Stimulated activated effector memory CD8-positive, alpha-beta T cell treated with anti-CD3 and anti-CD28 coated beads, Interleukin-12 subunit alpha, Interleukin-12 subunit beta, amount 100 ng/mL, for 72 hours (primary cell): Measurements from ENCODE around the gene NDUFS5.
A peak's percentile ranks its signal among the peaks of the same experiment; 100 is the strongest.
"Not testable (repeated sequence)": the region's sequence is repeated elsewhere in the genome, so short reads cannot be mapped to it uniquely, and the experiment has no call there.

Experiments
- ATAC-seq: fragments of 150-1000 bp; cut with Tn5 transposase; 2 replicates; pipeline ENCODE4 v1.10.0; 2021
- DNase-seq, 2 donors: peaks; one replicate each; pipeline ENCODE4 v3.0.0; 2021 to 2022; ENCODE audit warnings: low spot score in 2 of 2
- H3K27ac Mint-ChIP-seq: one replicate; pipeline ENCODE4 v1.8.0; 2022; ENCODE audit warnings: mild to moderate bottlenecking, mixed read lengths
- H3K36me3 Mint-ChIP-seq: one replicate; pipeline ENCODE4 v1.8.0; 2022; ENCODE audit warnings: mild to moderate bottlenecking, mixed read lengths
- H3K4me1 Mint-ChIP-seq: one replicate; pipeline ENCODE4 v1.8.0; 2022; ENCODE audit warnings: mixed read lengths
- H3K4me3 Mint-ChIP-seq: one replicate; pipeline ENCODE4 v1.8.0; 2022; ENCODE audit warnings: mild to moderate bottlenecking, mixed read lengths
- H3K9me3 Mint-ChIP-seq: one replicate; pipeline ENCODE4 v1.8.0; 2022; ENCODE audit warnings: mixed read lengths

The NDUFS5 gene

GRCh38 chr1:39001516-39002421 is 24.4 kb upstream of the NDUFS5 start:
- H3K4me3 Mint-ChIP-seq = peak overlapping the region; percentile 46
- H3K9me3 Mint-ChIP-seq = no peaks in the 10 kb centered on the region
- peaks cover 58% of the 10 kb centered on the region for H3K4me1 Mint-ChIP-seq
- no peak for DNase-seq
- peak overlapping the region; percentile 84 for H3K27ac Mint-ChIP-seq
- peak; percentile 61 for ATAC-seq
- H3K36me3 Mint-ChIP-seq = peaks cover 100% of the 10 kb centered on the region

GRCh38 chr1:39003281-39003680 is 22.9 kb upstream of the NDUFS5 start:
- peaks cover 100% of the 10 kb centered on the region for H3K36me3 Mint-ChIP-seq
- H3K27ac Mint-ChIP-seq = peak overlapping the region; percentile 84
- H3K4me3 Mint-ChIP-seq = peak overlapping the region; percentile 46
- no peaks in the 10 kb centered on the region for H3K9me3 Mint-ChIP-seq
- no peak for DNase-seq
- peaks cover 46% of the 10 kb centered on the region for H3K4me1 Mint-ChIP-seq
- peak; percentile 38 for ATAC-seq

- DNase-seq = no peak
- Mint-ChIP-seq H3K9me3 (no peaks in the 10 kb centered on the region), H3K36me3 (peaks cover 100% of the 10 kb centered on the region), H3K4me3 (peak overlapping the region; percentile 46), H3K27ac (peak overlapping the region; percentile 84), H3K4me1 (peaks cover 45% of the 10 kb centered on the region)
- ATAC-seq = peak; percentile 89
Observed at GRCh38 chr1:39003794-39004193, 22.4 kb upstream of the NDUFS5 start.

GRCh38 chr1:39006287-39006686 is 19.9 kb upstream of the NDUFS5 start:
- H3K36me3 Mint-ChIP-seq = peaks cover 99% of the 10 kb centered on the region
- DNase-seq (no peak), ATAC-seq (no peak)
- no peak overlapping the region for H3K4me3 Mint-ChIP-seq
- peaks cover 33% of the 10 kb centered on the region for H3K4me1 Mint-ChIP-seq
- no peaks in the 10 kb centered on the region for H3K9me3 Mint-ChIP-seq
- H3K27ac Mint-ChIP-seq = peak overlapping the region; percentile 45

GRCh38 chr1:39006726-39007645 is 19.2 kb upstream of the NDUFS5 start:
- Mint-ChIP-seq H3K27ac (peak overlapping the region; percentile 45), H3K36me3 (peaks cover 99% of the 10 kb centered on the region), H3K4me3 (no peak overlapping the region), H3K4me1 (peaks cover 27% of the 10 kb centered on the region), H3K9me3 (no peaks in the 10 kb centered on the region)
- ATAC-seq (no peak), DNase-seq (no peak)

GRCh38 chr1:39014956-39015355 is 11.2 kb upstream of the NDUFS5 start:
- not testable (repeated sequence) for ATAC-seq, H3K9me3 Mint-ChIP-seq, DNase-seq, H3K27ac Mint-ChIP-seq, H3K4me3 Mint-ChIP-seq, H3K4me1 Mint-ChIP-seq
- H3K36me3 Mint-ChIP-seq = peaks cover 39% of the 10 kb centered on the region

GRCh38 chr1:39016604-39017171 is 9.5 kb upstream of the NDUFS5 start:
- ATAC-seq (no peak), DNase-seq (no peak)
- H3K4me3 Mint-ChIP-seq = no peak overlapping the region
- no peaks in the 10 kb centered on the region for H3K4me1 Mint-ChIP-seq
- no peaks in the 10 kb centered on the region for H3K9me3 Mint-ChIP-seq
- H3K36me3 Mint-ChIP-seq = peaks cover 23% of the 10 kb centered on the region
- no peak overlapping the region for H3K27ac Mint-ChIP-seq

GRCh38 chr1:39017266-39017665 is 8.9 kb upstream of the NDUFS5 start:
- no peaks in the 10 kb centered on the region for H3K9me3 Mint-ChIP-seq
- ATAC-seq = no peak
- DNase-seq = no peak
- no peak overlapping the region for H3K27ac Mint-ChIP-seq
- peaks cover 17% of the 10 kb centered on the region for H3K36me3 Mint-ChIP-seq
- no peaks in the 10 kb centered on the region for H3K4me1 Mint-ChIP-seq
- H3K4me3 Mint-ChIP-seq = no peak overlapping the region

GRCh38 chr1:39020494-39020893 is 5.7 kb upstream of the NDUFS5 start:
- not testable (repeated sequence) for H3K36me3 Mint-ChIP-seq, H3K27ac Mint-ChIP-seq, DNase-seq, H3K9me3 Mint-ChIP-seq, H3K4me1 Mint-ChIP-seq, H3K4me3 Mint-ChIP-seq, ATAC-seq

GRCh38 chr1:39021426-39021825 is 4.7 kb upstream of the NDUFS5 start:
- no peak overlapping the region for H3K4me3 Mint-ChIP-seq
- no peak overlapping the region for H3K27ac Mint-ChIP-seq
- DNase-seq = no peak
- H3K36me3 Mint-ChIP-seq = peaks cover 9% of the 10 kb centered on the region
- H3K4me1 Mint-ChIP-seq = peaks cover 8% of the 10 kb centered on the region
- H3K9me3 Mint-ChIP-seq = no peaks in the 10 kb centered on the region
- no peak for ATAC-seq

GRCh38 chr1:39023140-39023539 is 3.0 kb upstream of the NDUFS5 start:
- Mint-ChIP-seq H3K4me1 (peaks cover 8% of the 10 kb centered on the region), H3K4me3 (no peak overlapping the region), H3K27ac (no peak overlapping the region), H3K9me3 (no peaks in the 10 kb centered on the region), H3K36me3 (peaks cover 26% of the 10 kb centered on the region)
- DNase-seq (no peak), ATAC-seq (no peak)

- H3K27ac Mint-ChIP-seq = peak overlapping the region; percentile 94
- H3K9me3 Mint-ChIP-seq = no peaks in the 10 kb centered on the region
- H3K4me3 Mint-ChIP-seq = peak overlapping the region; percentile 88
- DNase-seq (no peak), ATAC-seq (no peak)
- peaks cover 21% of the 10 kb centered on the region for H3K4me1 Mint-ChIP-seq
- peaks cover 65% of the 10 kb centered on the region for H3K36me3 Mint-ChIP-seq
Observed at GRCh38 chr1:39026866-39027507, 837 bp downstream of the NDUFS5 start.

GRCh38 chr1:39034114-39034654 is 8.0 kb downstream of the NDUFS5 start:
- Mint-ChIP-seq H3K36me3 (peaks cover 100% of the 10 kb centered on the region), H3K4me1 (peaks cover 27% of the 10 kb centered on the region), H3K4me3 (peak overlapping the region; percentile 20), H3K9me3 (no peaks in the 10 kb centered on the region), H3K27ac (peak overlapping the region; percentile 43)
- DNase-seq = no peak
- ATAC-seq = no peak

- ATAC-seq (no peak), DNase-seq (no peak)
- Mint-ChIP-seq H3K4me3 (no peak overlapping the region), H3K4me1 (peaks cover 22% of the 10 kb centered on the region), H3K27ac (no peak overlapping the region), H3K9me3 (no peaks in the 10 kb centered on the region), H3K36me3 (peaks cover 95% of the 10 kb centered on the region)
Observed at GRCh38 chr1:39036678-39037077, 10.5 kb downstream of the NDUFS5 start.
